GM19023 (cell line): ENCODE results near the gene ITPKC.

Source experiments
- ATAC-seq: cut with Tn5 transposase; IDR thresholded peaks from one replicate; pipeline ENCODE4 v1.9.1; 2021; ENCODE audit warnings: mild to moderate bottlenecking, moderate library complexity; ENCODE audit not compliant: unreplicated experiment

The ITPKC gene

GRCh38 chr19:40739030-40739839 lies 22.3 kb downstream of the ITPKC start:
- ATAC-seq: no peak

- ATAC-seq: no peak
These were observed 23.2 kb downstream of the ITPKC start for GRCh38 chr19:40739871-40740703.

GRCh38 chr19:40740747-40741146 lies 23.8 kb downstream of the ITPKC start:
- ATAC-seq: no peak

- ATAC-seq: no peak
These were observed 24.8 kb downstream of the ITPKC start for GRCh38 chr19:40741527-40742390.

GRCh38 chr19:40742477-40742876 lies 25.6 kb downstream of the ITPKC start:
- no peak for ATAC-seq

- ATAC-seq: no peak
These were observed 26.0 kb downstream of the ITPKC start for GRCh38 chr19:40742886-40743285.

GRCh38 chr19:40743926-40744325 lies 27.0 kb downstream of the ITPKC start:
- no peak for ATAC-seq

- ATAC-seq: no peak
These were observed 27.9 kb downstream of the ITPKC start for GRCh38 chr19:40744554-40745401.

GRCh38 chr19:40745402-40745780 lies 28.5 kb downstream of the ITPKC start:
- no peak for ATAC-seq

GRCh38 chr19:40747536-40747935 lies 30.6 kb downstream of the ITPKC start:
- no peak for ATAC-seq

- peak; percentile 84 for ATAC-seq
These were observed 33.4 kb downstream of the ITPKC start, which contains the start of gene ACTMAP for GRCh38 chr19:40750058-40750873. TSS of gene ACTMAP (minus strand) at chr19:40750477. CDS start at chr19:40749803, 674 bp downstream.

- peak; percentile 58 for ATAC-seq
These were observed 34.1 kb downstream of the ITPKC start, which contains the start of gene SNRPA for GRCh38 chr19:40750874-40751537. TSS of gene SNRPA (plus strand) at chr19:40751203. CDS start at chr19:40751409, 206 bp downstream.

GRCh38 chr19:40752257-40752781 lies 35.4 kb downstream of the ITPKC start:
- no peak for ATAC-seq

- ATAC-seq: no peak
These were observed 37.8 kb downstream of the ITPKC start for GRCh38 chr19:40754611-40755247.

GRCh38 chr19:40755248-40755624 lies 38.3 kb downstream of the ITPKC start:
- no peak for ATAC-seq

- no peak for ATAC-seq
These were observed 38.9 kb downstream of the ITPKC start for GRCh38 chr19:40755791-40756190.

GRCh38 chr19:40756502-40757110 lies 39.7 kb downstream of the ITPKC start:
- ATAC-seq: no peak
